Osteocyte (in vitro differentiated cells): ENCODE measurements around the gene LETM1. TPM values are rescaled to one million over a fixed set of nuclear protein-coding genes. Genes with fewer than 3 reads are reported as not detected.

Source experiments
- DNase-seq: peaks from one replicate; pipeline ENCODE4 v3.0.0; 2021; ENCODE audit warnings: mixed read lengths; ENCODE audit not compliant: unreplicated experiment; ENCODE audit errors: extremely low spot score
- H3K27ac Mint-ChIP-seq: one replicate; pipeline ENCODE4 v1.8.0; 2021; ENCODE audit warnings: mild to moderate bottlenecking, mixed read lengths; ENCODE audit not compliant: unreplicated experiment
- H3K27me3 Mint-ChIP-seq: one replicate; pipeline ENCODE4 v1.8.0; 2021; ENCODE audit warnings: mixed read lengths; ENCODE audit not compliant: unreplicated experiment
- H3K36me3 Mint-ChIP-seq: one replicate; pipeline ENCODE4 v1.8.0; 2021; ENCODE audit warnings: mixed read lengths; ENCODE audit not compliant: unreplicated experiment
- H3K4me1 Mint-ChIP-seq: one replicate; pipeline ENCODE4 v1.8.0; 2021; ENCODE audit warnings: mixed read lengths; ENCODE audit not compliant: unreplicated experiment
- H3K4me3 Mint-ChIP-seq: one replicate; pipeline ENCODE4 v1.8.0; 2021; ENCODE audit warnings: mild to moderate bottlenecking, moderate library complexity, mixed read lengths; ENCODE audit not compliant: unreplicated experiment
- H3K9me3 Mint-ChIP-seq: one replicate; pipeline ENCODE4 v1.8.0; 2021; ENCODE audit warnings: mixed read lengths; ENCODE audit not compliant: unreplicated experiment
- total RNA-seq: library from RNA; stranded (reverse); gene quantifications from 2 replicates; pipeline ENCODE4 v1.2.1, GENCODE V29; 2021
- TF ChIP-seq, protein P1 (sequence below): fragments of 200-600 bp; sonication (generic); IDR thresholded peaks from 2 replicates; pipeline ENCODE4 v1.5.0; 2021; ENCODE audit warnings: antibody characterized with exemption, mild to moderate bottlenecking, moderate library complexity

Gene LETM1
- total RNA-seq, 1 donor from 2014 or later, result 48.2 TPM

DNA sequence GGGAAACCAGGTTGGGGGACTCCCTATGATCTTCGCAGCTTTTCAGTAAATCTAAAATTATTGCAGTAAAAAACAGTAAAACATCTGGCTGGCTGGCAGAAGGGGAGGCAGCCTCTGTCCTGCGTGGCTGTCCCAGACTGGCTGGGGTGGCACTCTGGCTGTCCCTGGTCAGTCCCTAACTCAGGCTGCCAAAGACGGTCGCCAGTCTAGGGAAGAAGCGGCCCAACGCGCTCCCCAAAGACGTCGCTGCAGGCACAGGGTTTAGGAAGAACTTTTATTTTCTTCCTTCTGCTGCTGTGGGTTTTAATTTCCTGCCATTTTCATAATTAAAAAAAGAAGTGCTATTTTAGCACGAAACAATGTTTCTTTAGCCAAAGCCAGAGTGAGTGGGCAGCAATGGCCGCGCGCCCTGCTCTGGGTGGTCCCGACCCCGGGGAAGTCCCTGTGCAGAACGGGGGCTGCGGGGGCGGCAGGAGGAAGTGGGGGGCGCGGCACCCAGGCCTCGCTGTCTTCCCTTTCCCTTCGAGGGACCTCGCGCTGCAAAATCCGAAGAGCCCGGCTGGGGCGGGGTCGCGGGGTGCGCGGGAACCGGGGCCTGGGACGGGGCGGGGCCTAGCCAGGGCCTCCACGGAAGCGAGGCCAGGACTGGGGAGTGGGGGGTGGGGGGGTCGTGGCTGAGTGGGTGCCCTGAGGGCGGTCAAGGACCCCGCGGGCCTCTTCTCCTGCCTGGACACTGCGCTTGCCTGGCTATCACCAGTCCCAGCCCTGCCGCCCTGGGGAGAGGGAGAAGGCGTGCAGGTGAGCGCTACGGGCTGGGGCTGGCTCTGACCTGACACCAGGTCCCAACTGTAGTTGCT lies 6.3 kb upstream of the LETM1 start:
- Mint-ChIP-seq H3K4me1 (no peaks in the 10 kb centered on the region), H3K27ac (no peak overlapping the region), H3K27me3 (no peaks in the 10 kb centered on the region), H3K36me3 (no peaks in the 10 kb centered on the region), H3K9me3 (no peaks in the 10 kb centered on the region), H3K4me3 (no peak overlapping the region)
- TF ChIP-seq, protein P1, sequence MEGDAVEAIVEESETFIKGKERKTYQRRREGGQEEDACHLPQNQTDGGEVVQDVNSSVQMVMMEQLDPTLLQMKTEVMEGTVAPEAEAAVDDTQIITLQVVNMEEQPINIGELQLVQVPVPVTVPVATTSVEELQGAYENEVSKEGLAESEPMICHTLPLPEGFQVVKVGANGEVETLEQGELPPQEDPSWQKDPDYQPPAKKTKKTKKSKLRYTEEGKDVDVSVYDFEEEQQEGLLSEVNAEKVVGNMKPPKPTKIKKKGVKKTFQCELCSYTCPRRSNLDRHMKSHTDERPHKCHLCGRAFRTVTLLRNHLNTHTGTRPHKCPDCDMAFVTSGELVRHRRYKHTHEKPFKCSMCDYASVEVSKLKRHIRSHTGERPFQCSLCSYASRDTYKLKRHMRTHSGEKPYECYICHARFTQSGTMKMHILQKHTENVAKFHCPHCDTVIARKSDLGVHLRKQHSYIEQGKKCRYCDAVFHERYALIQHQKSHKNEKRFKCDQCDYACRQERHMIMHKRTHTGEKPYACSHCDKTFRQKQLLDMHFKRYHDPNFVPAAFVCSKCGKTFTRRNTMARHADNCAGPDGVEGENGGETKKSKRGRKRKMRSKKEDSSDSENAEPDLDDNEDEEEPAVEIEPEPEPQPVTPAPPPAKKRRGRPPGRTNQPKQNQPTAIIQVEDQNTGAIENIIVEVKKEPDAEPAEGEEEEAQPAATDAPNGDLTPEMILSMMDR, result no peak
- no peak for DNase-seq

DNA sequence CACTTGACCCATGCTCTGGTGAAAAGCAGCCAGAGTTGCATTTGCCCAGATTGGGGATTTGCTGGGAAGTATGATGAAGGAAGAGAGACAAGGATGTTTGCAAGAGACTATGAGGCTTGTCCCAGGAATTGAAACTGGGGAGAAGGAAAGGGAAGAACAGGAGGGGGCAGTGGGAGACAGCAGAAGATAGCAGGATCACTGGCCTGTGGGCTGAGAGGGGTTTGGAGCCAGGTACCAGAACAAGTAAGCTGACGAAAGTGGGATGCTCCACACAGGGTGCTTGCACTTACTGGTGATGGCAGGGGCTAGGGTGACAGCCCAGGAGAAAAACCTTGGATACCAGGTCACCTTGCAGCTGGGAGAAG lies 3.4 kb upstream of the LETM1 start:
- Mint-ChIP-seq H3K27ac (no peak overlapping the region), H3K36me3 (no peaks in the 10 kb centered on the region), H3K9me3 (no peaks in the 10 kb centered on the region), H3K4me1 (peaks cover 9% of the 10 kb centered on the region), H3K4me3 (no peak overlapping the region), H3K27me3 (no peaks in the 10 kb centered on the region)
- DNase-seq, result no peak
- TF ChIP-seq, protein P1, result no peak

DNA sequence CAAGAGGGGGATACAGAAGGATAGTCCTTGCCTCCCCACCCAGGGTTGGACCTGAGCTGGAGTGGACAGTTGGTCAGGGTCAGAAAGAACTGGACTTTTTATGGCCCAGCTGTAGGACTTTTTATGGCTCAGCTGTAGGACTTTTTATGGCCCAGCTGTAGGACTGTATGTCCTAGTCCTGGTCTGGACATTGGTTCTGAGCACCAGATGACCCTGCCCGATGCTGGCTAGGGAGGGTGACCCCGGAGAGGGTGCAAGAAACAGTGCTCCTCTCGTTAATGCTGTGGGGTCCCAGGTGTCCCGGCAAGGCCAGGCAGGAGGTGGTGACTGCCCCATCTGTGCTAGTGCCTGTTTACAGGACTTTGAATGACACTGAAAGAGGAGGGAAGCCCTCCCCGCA lies 2.0 kb upstream of the LETM1 start:
- Mint-ChIP-seq H3K4me1 (peaks cover 15% of the 10 kb centered on the region), H3K9me3 (no peaks in the 10 kb centered on the region), H3K4me3 (no peak overlapping the region), H3K27me3 (no peaks in the 10 kb centered on the region), H3K36me3 (peaks cover 2% of the 10 kb centered on the region), H3K27ac (no peak overlapping the region)
- no peak for DNase-seq
- TF ChIP-seq, protein P1, result no peak

DNA sequence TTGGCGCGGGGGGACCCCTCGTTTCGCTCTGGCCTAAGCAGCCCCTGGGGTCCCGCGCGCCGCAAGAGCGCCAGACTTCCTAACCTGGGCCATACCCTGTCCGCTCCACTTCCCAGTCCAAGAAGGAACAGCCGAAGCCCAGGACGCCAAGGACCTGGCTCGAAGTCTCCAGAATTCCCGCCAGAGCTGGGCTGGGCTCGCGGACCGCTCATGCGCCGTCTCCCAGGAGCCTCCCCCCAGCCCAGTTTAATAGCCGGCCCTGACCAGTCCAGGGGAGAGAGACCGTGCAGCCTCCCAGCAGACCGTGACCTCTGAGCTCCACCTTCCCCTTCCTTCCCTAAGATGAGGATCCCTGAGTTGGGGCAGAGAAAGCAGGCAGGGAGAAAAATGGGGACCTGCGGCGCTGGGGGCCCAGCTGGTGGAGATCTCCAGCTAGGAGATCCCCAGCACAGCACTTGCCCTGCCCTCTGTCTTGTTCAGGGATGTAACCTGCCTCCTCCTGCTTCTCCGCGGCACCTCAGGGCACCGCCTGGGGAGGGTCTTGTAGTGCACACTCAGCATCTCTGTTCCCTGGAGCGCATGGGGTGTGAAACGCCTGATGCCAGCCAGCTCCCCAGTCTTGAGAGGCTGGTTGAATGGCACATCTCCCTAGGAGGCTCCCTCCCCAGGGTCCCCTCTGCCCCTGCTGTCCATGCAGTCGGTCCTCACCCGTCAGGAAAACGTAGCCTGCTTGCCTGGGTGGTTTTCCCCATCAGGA lies 1.2 kb upstream of the LETM1 start:
- TF ChIP-seq, protein P1, result no peak
- Mint-ChIP-seq H3K36me3 (peaks cover 2% of the 10 kb centered on the region), H3K9me3 (no peaks in the 10 kb centered on the region), H3K4me1 (peaks cover 19% of the 10 kb centered on the region), H3K27me3 (no peaks in the 10 kb centered on the region), H3K27ac (no peak overlapping the region), H3K4me3 (peak overlapping the region; percentile 80)
- DNase-seq, result no peak
